Heart left ventricle (tissue), 16 donors: ENCODE data around the gene UTS2. TPM values are rescaled to one million over a fixed set of nuclear protein-coding genes. Genes with fewer than 3 reads are reported as not detected.

ENCODE experiments used
- ATAC-seq, 4 donors: fragments of 200-7000 bp; cut with Tn5 transposase; one replicate each; pipeline ENCODE4 v1.9.1; 2020 to 2022; ENCODE audit warnings: moderate library complexity in 4 of 4, mild to moderate bottlenecking in 3 of 4, moderate number of reproducible peaks in 1 of 4
- DNase-seq, 5 donors: peaks; one replicate each; pipeline ENCODE4 v3.0.0-alpha.2; 2020
- H3K27ac ChIP-seq, 12 donors: fragments of 200-600 bp; sonication (generic) in 4 of 12; one replicate each; pipeline versions ENCODE4 v1.5.0 to v1.8.0; 2016 to 2022; ENCODE audit warnings: mild to moderate bottlenecking in 2 of 12
- H3K27me3 ChIP-seq, 9 donors: fragments of 200-600 bp; sonication (generic) in 2 of 9; one replicate each; pipeline versions ENCODE4 v1.5.1 to v1.8.0; 2016 to 2022; ENCODE audit warnings: mild to moderate bottlenecking in 3 of 9
- H3K36me3 ChIP-seq, 9 donors: fragments of 200-600 bp; sonication (generic) in 2 of 9; one replicate each; pipeline versions ENCODE4 v1.5.0 to v1.8.0; 2018 to 2022; ENCODE audit warnings: mild to moderate bottlenecking in 2 of 9
- H3K4me1 ChIP-seq, 12 donors: fragments of 200-600 bp; sonication (generic) in 4 of 12; one replicate each; pipeline versions ENCODE4 v1.5.0 to v1.8.0; 2016 to 2022; ENCODE audit warnings: mild to moderate bottlenecking in 3 of 12
- H3K4me3 ChIP-seq, 12 donors: fragments of 200-600 bp; sonication (generic) in 4 of 12; one replicate each; pipeline versions ENCODE4 v1.5.0 to v1.8.0; 2017 to 2022; ENCODE audit warnings: mild to moderate bottlenecking in 9 of 12, moderate library complexity in 4 of 12
- H3K9me3 ChIP-seq, 12 donors: fragments of 200-600 bp; sonication (generic) in 4 of 12; one replicate each; pipeline versions ENCODE4 v1.5.0 to v1.8.0; 2016 to 2022; ENCODE audit warnings: mild to moderate bottlenecking in 1 of 12
- CTCF ChIP-seq, 12 donors: fragments of 200-600 bp; sonication (generic) in 4 of 12; IDR thresholded peaks; one replicate each; pipeline versions ENCODE4 v1.5.0 to v1.8.0; 2018 to 2022; ENCODE audit warnings: antibody characterized with exemption in 12 of 12, mild to moderate bottlenecking in 5 of 12
- POLR2A ChIP-seq, 2 donors: fragments of 450-650 bp; IDR thresholded peaks; one replicate each; pipeline ENCODE4 v1.6.1; 2017; ENCODE audit warnings: antibody characterized with exemption in 2 of 2, mild to moderate bottlenecking in 2 of 2, moderate library complexity in 2 of 2
- WGBS, 4 donors: extraction: QIAGEN DNeasy Blood & Tissue Kit in 2 of 4; methylation state at CpG; one replicate each; pipeline versions ENCODE4 v1.1.5 to v1.1.7; 2013 to 2018; 5-methylcytosine and 5-hydroxymethylcytosine counted together
- intact Hi-C, 10 donors: fragments of 100-400 bp; cut with DNase I; formaldehyde crosslinking; loops; one replicate each; pipeline versions ENCODE4 v1.11.1 to v1.14.2; 2022
- polyA plus RNA-seq, 2 donors: library from polyadenylated mRNA; stranded (reverse); fragments of 200-250 nt; gene quantifications; one replicate each; pipeline ENCODE4 v1.2.3, GENCODE V29; 2013
- total RNA-seq, 9 donors: library from RNA; depleted of rRNA in 2 of 9; stranded (reverse); fragments of >200 nt in 2 of 9; fragmentation: NEBNext Ultra II Directional in 3 of 9; extraction: Animal tissue kit (Norgen Biotek cat#: 25700) in 3 of 9; gene quantifications; one replicate each; pipeline versions ENCODE4 v1.1.0 to v1.2.4, GENCODE V29; 2016 to 2023
- donor health status: ischemic (EF 13 %, LVEDD 7.1; RV severe dilation, severe dysfunction).
- donor health status: healthy with polysubstance abuse.
- donor health status: DM: no; HTN: yes; CAD: no.
- donor health status: DM: no; HTN: no; CAD: no.
- donor health status: ischemic (EF 25% LVEDD 6.9; RV normal size, moderate dysfunction).
- donor health status: ischemic (EF 25% LVEDD 5.7; RV mildly dilated, moderate dysfunction).
- donor health status: healthy.
- donor health status: DM: yes; HTN: yes; CAD: no.
- donor health status: ischemic (EF 35%, LVEDD 5.7; RV mildly dilated, moderate dysfunction).
- donor health status: nonischemic (EF 11% LVEDD 7.7; RV severe dilation, severe dysfunction).
- donor health status: DM: yes; HTN: yes; CAD: no.
- donor health status: PGD.
- donor health status: ischemic (EF 29% LVEDD 5.4; RV normal size, mild dysfunction).
- donor health status: nonischemic (EF 23%, LVEDD 6.1; RV moderate dilation, normal function).

Gene UTS2
- total and polyA plus RNA-seq, 11 donors: 0.54 TPM; not detected in 10

GRCh38 chr1:7842517-7842916, 10.3 kb downstream of the UTS2 start:
- Histone ChIP-seq H3K27me3 (no peaks in the 10 kb centered on the region), H3K4me3 (no peak overlapping the region), H3K4me1 (no peaks in the 10 kb centered on the region), H3K36me3 (peaks cover 7 to 87% (median 63%) of the 10 kb centered on the region in 9 donors), H3K9me3 (peaks cover 0 to 25% (median 13%) of the 10 kb centered on the region in 12 donors), H3K27ac (no peak overlapping the region)
- no peak for TF ChIP-seq CTCF (IDR thresholded peaks at IDR 0.05)
- no peak for TF ChIP-seq POLR2A (IDR thresholded peaks at IDR 0.05)
- intact Hi-C loops: no loop called here
- WGBS, 4 donors: 92 to 96% (median 93%) methylated on average over 4 of the region's 4 CpGs
- ATAC-seq (no peak), DNase-seq (no peak)

- no peaks in the 10 kb centered on the region for H3K27me3 ChIP-seq
- H3K36me3 ChIP-seq: peaks cover 11 to 100% (median 80%) of the 10 kb centered on the region in 9 donors
- no peak overlapping the region for H3K4me3 ChIP-seq
- H3K9me3 ChIP-seq: peaks cover 0 to 25% (median 13%) of the 10 kb centered on the region in 12 donors
- 76 to 86% (median 84%) methylated on average over 3 of the region's 3 CpGs for WGBS, 4 donors
- DNase-seq (no peak), ATAC-seq (no peak)
- no peak overlapping the region for H3K27ac ChIP-seq
- TF ChIP-seq CTCF (IDR thresholded peaks at IDR 0.05): no peak
- no peak for TF ChIP-seq POLR2A (IDR thresholded peaks at IDR 0.05)
- H3K4me1 ChIP-seq: no peaks in the 10 kb centered on the region
- intact Hi-C loops: no loop called here
These were observed 13.3 kb downstream of the UTS2 start for GRCh38 chr1:7839526-7839925.

GRCh38 chr1:7838714-7839113, 14.2 kb downstream of the UTS2 start:
- 94 to 98% (median 97%) methylated on average over 2 of the region's 2 CpGs for WGBS, 4 donors
- intact Hi-C loops: no loop called here

GRCh38 chr1:7833035-7833434, 19.8 kb downstream of the UTS2 start:
- H3K4me3 ChIP-seq: no peak overlapping the region
- TF ChIP-seq POLR2A (IDR thresholded peaks at IDR 0.05) (no peak), CTCF (IDR thresholded peaks at IDR 0.05) (no peak)
- intact Hi-C loops: loop anchor here in 1 of 10 donors (5.0 kb wide), 1 partner anchor 41 kb away; no protein-coding TSS in a partner anchor
- no peak for ATAC-seq
- H3K27me3 ChIP-seq: no peaks in the 10 kb centered on the region
- H3K27ac ChIP-seq: no peak overlapping the region
- H3K4me1 ChIP-seq: peaks cover 0 to 11% (median 1%) of the 10 kb centered on the region in 12 donors
- DNase-seq: no peak
- peaks cover 4 to 98% (median 51%) of the 10 kb centered on the region in 9 donors for H3K36me3 ChIP-seq
- peaks cover 0 to under 1% (median 0%) of the 10 kb centered on the region in 12 donors for H3K9me3 ChIP-seq

More at GRCh38 chr1:7838714-7839113, 14.2 kb downstream of the UTS2 start:
- TF ChIP-seq CTCF (IDR thresholded peaks at IDR 0.05) (no peak), POLR2A (IDR thresholded peaks at IDR 0.05) (no peak)
- ATAC-seq (no peak), DNase-seq (no peak)
- Histone ChIP-seq H3K9me3 (peaks cover 0 to 25% (median 13%) of the 10 kb centered on the region in 12 donors), H3K27me3 (no peaks in the 10 kb centered on the region), H3K36me3 (peaks cover 11 to 100% (median 77%) of the 10 kb centered on the region in 9 donors), H3K4me1 (no peaks in the 10 kb centered on the region), H3K27ac (no peak overlapping the region), H3K4me3 (no peak overlapping the region)
